H1 (cell line): ENCODE measurements around the gene SEMA4C. TPM values are rescaled to one million over a fixed set of nuclear protein-coding genes. Genes with fewer than 3 reads are reported as not detected.

Experiments
- CTCF ChIA-PET: fragments of 300-600 bp; sonication (Branson Sonifier 250); formaldehyde crosslinking; loops from one replicate; lab custom pipeline; 2021; ENCODE audit not compliant: partially characterized antibody; lab: Charles Lee
- POLR2A ChIA-PET: fragments of 300-600 bp; sonication (Branson Sonifier 250); formaldehyde crosslinking; loops from one replicate; lab custom pipeline; 2021; ENCODE audit warnings: inconsistent platforms; ENCODE audit not compliant: partially characterized antibody; lab: Charles Lee
- DNase-seq, 2 experiments: peaks; one replicate each; pipeline versions ENCODE4 v3.0.0 to v3.0.0-alpha.2; 2010 to 2022; ENCODE audit warnings: low spot score in 2 of 2, low read depth in 1 of 2, mixed read lengths in 1 of 2
- FAIRE-seq: peaks from 2 replicates; lab custom pipeline; 2011; peaks lifted over from hg19 to GRCh38; lab: Jason Lieb, UNC
- H2AFZ ChIP-seq: 2 replicates; pipeline ENCODE4 v1.8.1; 2012; ENCODE audit warnings: low read length, inconsistent platforms
- H2AK5ac ChIP-seq: 2 replicates; pipeline ENCODE4 v1.6.1; 2013; ENCODE audit warnings: low read depth, low read length
- H2BK120ac ChIP-seq: replicated peaks from 2 replicates; pipeline ENCODE3; 2013; ENCODE audit warnings: low read depth, low read length, inconsistent platforms
- H2BK12ac ChIP-seq: 2 replicates; pipeline ENCODE4 v1.6.1; 2013; ENCODE audit warnings: low read depth, low read length
- H2BK15ac ChIP-seq: 2 replicates; pipeline ENCODE4 v1.6.1; 2013; ENCODE audit warnings: low read length
- H2BK20ac ChIP-seq: 2 replicates; pipeline ENCODE4 v1.6.1; 2013; ENCODE audit warnings: low read length
- H2BK5ac ChIP-seq: 2 replicates; pipeline ENCODE4 v1.6.1; 2013; ENCODE audit warnings: low read depth, low read length
- H3K14ac ChIP-seq: 2 replicates; pipeline ENCODE4 v1.6.1; 2013; ENCODE audit warnings: inconsistent platforms; ENCODE audit not compliant: insufficient read length
- H3K18ac ChIP-seq: 2 replicates; pipeline ENCODE4 v1.6.1; 2013; ENCODE audit warnings: low read length; ENCODE audit errors: extremely low read depth
- H3K23ac ChIP-seq: 2 replicates; pipeline ENCODE4 v1.6.1; 2013; ENCODE audit warnings: inconsistent platforms; ENCODE audit not compliant: insufficient read length
- H3K23me2 ChIP-seq: 2 replicates; pipeline ENCODE4 v1.6.1; 2013; ENCODE audit warnings: low read depth, low read length
- H3K27ac ChIP-seq: 2 replicates; pipeline ENCODE4 v1.6.1; 2011; ENCODE audit warnings: low read depth, low read length, inconsistent platforms
- H3K27me3 ChIP-seq, 4 experiments: replicated peaks in 1 of 4; 1 replicate in 1 of 4; 2 replicates in 3 of 4; pipeline versions ENCODE4 v1.6.1 to v1.8.1; 2011 to 2013; ENCODE audit warnings: low read length in 3 of 4, mild to moderate bottlenecking in 3 of 4, inconsistent platforms in 2 of 4, mixed read lengths in 2 of 4, moderate library complexity in 1 of 4; ENCODE audit not compliant: control insufficient read depth in 3 of 4, insufficient read depth in 3 of 4; ENCODE audit errors: extremely low read depth in 1 of 4
- H3K36me3 ChIP-seq, 4 experiments: 2 replicates each; pipeline versions ENCODE4 v1.6.1 to v1.8.1; 2011 to 2013; ENCODE audit warnings: mild to moderate bottlenecking in 4 of 4, low read length in 3 of 4, moderate library complexity in 2 of 4, control low read depth in 1 of 4, inconsistent platforms in 1 of 4; ENCODE audit not compliant: insufficient read depth in 4 of 4, control insufficient read depth in 2 of 4
- H3K4ac ChIP-seq: replicated peaks from 2 replicates; pipeline ENCODE3; 2013; ENCODE audit warnings: low read length, low read depth, mixed read lengths, inconsistent platforms; ENCODE audit not compliant: insufficient read length
- H3K4me1 ChIP-seq, 4 experiments: replicated peaks in 1 of 4; 1 replicate in 1 of 4; 2 replicates in 3 of 4; pipeline versions ENCODE4 v1.6.1 to v1.8.1; 2011 to 2013; ENCODE audit warnings: low read length in 3 of 4, inconsistent platforms in 2 of 4, mixed read lengths in 1 of 4; ENCODE audit not compliant: insufficient read depth in 4 of 4, control insufficient read depth in 3 of 4
- H3K4me2 ChIP-seq, 2 experiments: 2 replicates each; pipeline versions ENCODE4 v1.6.1 to v1.8.1; 2011 to 2013; ENCODE audit warnings: low read depth in 2 of 2, low read length in 2 of 2, control low read depth in 1 of 2, inconsistent platforms in 1 of 2, mild to moderate bottlenecking in 1 of 2; ENCODE audit not compliant: insufficient read depth in 1 of 2
- H3K4me3 ChIP-seq, 4 experiments: fragments of 200-600, 300-600 bp in 1 of 4; sonication (generic), shearing (Covaris generic), sonication (Bioruptor Twin) in 1 of 4; 2 replicates each; pipeline versions ENCODE4 v1.5.1 to v1.8.1; 2011 to 2016; ENCODE audit warnings: low read length in 4 of 4, low read depth in 3 of 4, control low read depth in 2 of 4, inconsistent platforms in 2 of 4, mild to moderate bottlenecking in 2 of 4, mixed read lengths in 1 of 4, moderate library complexity in 1 of 4; ENCODE audit not compliant: insufficient read depth in 2 of 4; ENCODE audit errors: extremely low read depth in 1 of 4
- H3K56ac ChIP-seq: replicated peaks from 2 replicates; pipeline ENCODE3; 2013; ENCODE audit warnings: low read depth, mild to moderate bottlenecking, mixed read lengths, low read length, inconsistent platforms; ENCODE audit not compliant: insufficient read length
- H3K79me1 ChIP-seq: 2 replicates; pipeline ENCODE4 v1.6.1; 2013; ENCODE audit warnings: low read depth, low read length, control low read depth
- H3K79me2 ChIP-seq, 2 experiments: 2 replicates each; pipeline versions ENCODE4 v1.6.1 to v1.8.1; 2012 to 2013; ENCODE audit warnings: low read length in 2 of 2, mild to moderate bottlenecking in 2 of 2, inconsistent platforms in 1 of 2; ENCODE audit not compliant: insufficient read depth in 2 of 2, control insufficient read depth in 1 of 2
- H3K9ac ChIP-seq, 4 experiments: replicated peaks in 1 of 4; 1 replicate in 1 of 4; 2 replicates in 3 of 4; pipeline versions ENCODE4 v1.6.1 to v1.8.1; 2011 to 2013; ENCODE audit warnings: low read depth in 3 of 4, low read length in 3 of 4, control low read depth in 2 of 4, mild to moderate bottlenecking in 2 of 4, moderate library complexity in 2 of 4, inconsistent platforms in 1 of 4; ENCODE audit errors: extremely low read depth in 1 of 4
- H3K9me3 ChIP-seq, 2 experiments: 2 replicates each; pipeline versions ENCODE4 v1.6.1 to v1.8.1; 2012 to 2013; ENCODE audit warnings: mild to moderate bottlenecking in 2 of 2, moderate library complexity in 2 of 2, control low read depth in 1 of 2, inconsistent platforms in 1 of 2, low read depth in 1 of 2, low read length in 1 of 2, mixed read lengths in 1 of 2; ENCODE audit not compliant: insufficient read depth in 2 of 2
- H4K20me1 ChIP-seq, 2 experiments: replicated peaks in 1 of 2; 2 replicates each; pipeline versions ENCODE3 to v1.8.1; 2011 to 2013; ENCODE audit warnings: inconsistent platforms in 2 of 2, low read length in 2 of 2, mild to moderate bottlenecking in 1 of 2; ENCODE audit not compliant: insufficient read depth in 2 of 2, control insufficient read depth in 1 of 2
- H4K5ac ChIP-seq: 2 replicates; pipeline ENCODE4 v1.6.1; 2013; ENCODE audit warnings: low read length, low read depth, mixed read lengths, inconsistent platforms; ENCODE audit not compliant: insufficient read length
- H4K8ac ChIP-seq: 2 replicates; pipeline ENCODE4 v1.8.0; 2013; ENCODE audit warnings: mild to moderate bottlenecking, moderate library complexity, low read length, inconsistent platforms; ENCODE audit not compliant: insufficient read depth; ENCODE audit errors: extremely low read depth
- H4K91ac ChIP-seq: replicated peaks from 2 replicates; pipeline ENCODE3; 2013; ENCODE audit warnings: low read length, mixed read lengths, inconsistent platforms; ENCODE audit not compliant: insufficient read length
- BCL11A ChIP-seq, 2 experiments: IDR thresholded peaks; one replicate each; pipeline ENCODE4 v1.6.1; 2011; ENCODE audit warnings: low read depth in 2 of 2, low read length in 2 of 2, mild to moderate bottlenecking in 2 of 2
- CBX5 ChIP-seq: fragments of 300-800, 300-1000 bp; sonication (generic); IDR thresholded peaks from 2 replicates; pipeline ENCODE4 v1.7.1; 2016; ENCODE audit warnings: antibody characterized with exemption, low read length, low read depth
- CTBP2 ChIP-seq: IDR thresholded peaks from 2 replicates; pipeline ENCODE4 v1.7.0; 2011; ENCODE audit warnings: borderline replicate concordance, mild to moderate bottlenecking, moderate library complexity, mixed read lengths, low read length; ENCODE audit not compliant: insufficient read depth, insufficient read length
- NRF1 ChIP-seq: IDR thresholded peaks from 2 replicates; pipeline ENCODE4 v1.6.1; 2011; ENCODE audit warnings: mild to moderate bottlenecking, low read depth, low read length, improper control_type of control experiment
- PHF8 ChIP-seq: fragments of 200-600 bp; sonication (generic); conservative IDR thresholded peaks from 2 replicates; pipeline ENCODE4 v1.7.1; 2012; ENCODE audit warnings: low read depth, mild to moderate bottlenecking, inconsistent platforms, low read length, moderate library complexity
- POLR2A ChIP-seq, 2 experiments: IDR thresholded peaks; 1 replicate in 1 of 2; 2 replicates in 1 of 2; pipeline ENCODE4 v1.6.1; 2011; ENCODE audit warnings: low read depth in 2 of 2, low read length in 2 of 2, mild to moderate bottlenecking in 2 of 2; ENCODE audit errors: control extremely low read depth in 1 of 2
- POU5F1 ChIP-seq: IDR thresholded peaks from 2 replicates; pipeline ENCODE4 v1.6.1; 2011; ENCODE audit warnings: low read depth, mild to moderate bottlenecking, low read length, moderate library complexity
- RFX5 ChIP-seq: IDR thresholded peaks from 2 replicates; pipeline ENCODE4 v1.6.1; 2011; ENCODE audit warnings: low read depth, low read length, improper control_type of control experiment, borderline replicate concordance
- RXRA ChIP-seq: IDR thresholded peaks from 2 replicates; pipeline ENCODE4 v1.6.1; 2011; ENCODE audit warnings: low read depth, mild to moderate bottlenecking, low read length, moderate library complexity; ENCODE audit not compliant: insufficient read depth
- SIN3A ChIP-seq, 2 experiments: IDR thresholded peaks in 1 of 2; conservative IDR thresholded peaks in 1 of 2; 2 replicates each; pipeline ENCODE4 v1.6.1; 2011 to 2012; ENCODE audit warnings: low read length in 2 of 2, improper control_type of control experiment in 1 of 2, low read depth in 1 of 2, mild to moderate bottlenecking in 1 of 2
- SIRT6 ChIP-seq: IDR thresholded peaks from one replicate; pipeline ENCODE4 v1.7.1; 2012; ENCODE audit warnings: low read length, inconsistent platforms
- ZNF274 ChIP-seq: IDR thresholded peaks from 2 replicates; pipeline ENCODE4 v1.7.0; 2012; ENCODE audit warnings: low read length, borderline replicate concordance; ENCODE audit errors: extremely low read depth
- WGBS, 2 experiments: shearing (Covaris generic) in 1 of 2; methylation state at CpG; one replicate each; pipeline versions ENCODE4 v1.1.6 to v1.1.7; 2013 to 2015; ENCODE audit warnings: low lambda C conversion rate in 2 of 2, mixed read lengths in 2 of 2, inconsistent platforms in 1 of 2, low coverage in 1 of 2, missing lambda C conversion rate in 1 of 2; ENCODE audit not compliant: insufficient replicate concordance in 2 of 2, insufficient coverage in 1 of 2, insufficient read length in 1 of 2; ENCODE audit errors: extremely low coverage in 1 of 2, missing lambda C conversion rate in 1 of 2; 5-methylcytosine and 5-hydroxymethylcytosine counted together
- polyA plus RNA-seq, 7 experiments: library from polyadenylated mRNA; depleted of rRNA in 3 of 7; stranded (reverse) in 5 of 7; unstranded in 2 of 7; fragments of >200 nt in 5 of 7; fragments of 200-250 nt in 2 of 7; gene quantifications; 1 replicate in 5 of 7; 2 replicates in 1 of 7; 4 replicates in 1 of 7; pipeline versions ENCODE4 v1.2.1 to v1.2.3, GENCODE V29; 2011 to 2013; ENCODE audit warnings: missing spikeins in 2 of 7, mixed read lengths in 2 of 7
- total RNA-seq: library from RNA; stranded (reverse); fragmentation: NEBNext Ultra II Directional; extraction: Animal tissue kit (Norgen Biotek cat#: 25700); gene quantifications from 2 replicates; pipeline ENCODE4 v1.2.1, GENCODE V29; 2021

Gene SEMA4C
- total and polyA plus RNA-seq, 2 of the 8 experiments (the other 6 are each of a cell fraction or from before 2014, with no cell fraction given), result 47.5 to 67.3 TPM

- ChIA-PET POLR2A (interaction anchor here (0.8 to 1.7 kb wide), 3 partner anchors 13 to 50 kb away, joined by 3 to 4 read pairs (median 3); no protein-coding TSS in a partner anchor), CTCF (interaction anchor here (0.8 to 1.8 kb wide), 3 partner anchors 9 to 36 kb away, joined by 3 to 5 read pairs (median 3); no protein-coding TSS in a partner anchor)
- no peak overlapping the region for H3K23ac ChIP-seq
- DNase-seq (no peak), FAIRE-seq (no peak)
- H3K36me3 ChIP-seq, result no peaks in the 10 kb centered on the region
- H2BK5ac ChIP-seq, result peak overlapping the region; percentile 35; the same call in 1 of the 2 replicates
- no peaks in the 10 kb centered on the region for H3K79me1 ChIP-seq
- H2BK12ac ChIP-seq, result 0 out of 2 replicates have a peak overlapping the region, but pooled peaks have one; percentile 39
- no peak overlapping the region for H3K9ac ChIP-seq
- no peak overlapping the region for H2BK20ac ChIP-seq
- H3K56ac ChIP-seq, result no peak overlapping the region
- H2AFZ ChIP-seq, result no peak overlapping the region
- H3K4me3 ChIP-seq, result no peak overlapping the region
- H3K14ac ChIP-seq, result no peak overlapping the region
- TF ChIP-seq RXRA (no peak), NRF1 (no peak), SIRT6 (no peak), BCL11A (IDR thresholded peaks at IDR 0.05; ENCODE audit: low read depth in 2 of 2, low read length in 2 of 2) (no peak), RFX5 (no peak), PHF8 (no peak), CBX5 (no peak), POU5F1 (no peak), CTBP2 (no peak), POLR2A (IDR thresholded peaks at IDR 0.05; ENCODE audit: control extremely low read depth in 1 of 2, low read depth in 2 of 2, low read length in 2 of 2) (no peak), SIN3A (conservative IDR thresholded peaks at IDR 0.05 in 1 of 2, IDR thresholded peaks at IDR 0.05 in 1 of 2; ENCODE audit: low read depth in 1 of 2, low read length in 2 of 2) (no peak), ZNF274 (no peak)
- no peak overlapping the region for H3K4me2 ChIP-seq
- 87% methylated on average over 10 of the region's 10 CpGs; no CpG with 5 or more reads in 1 of the 2 experiments for WGBS, 2 experiments
- no peak overlapping the region for H2AK5ac ChIP-seq
- no peaks in the 10 kb centered on the region for H3K9me3 ChIP-seq
- no peak overlapping the region for H3K27ac ChIP-seq
- no peaks in the 10 kb centered on the region for H3K79me2 ChIP-seq
- no peaks in the 10 kb centered on the region; a peak in 1 of 7 replicates for H3K27me3 ChIP-seq
- no peak overlapping the region for H4K5ac ChIP-seq
- no peak overlapping the region for H2BK120ac ChIP-seq
- no peaks in the 10 kb centered on the region for H4K20me1 ChIP-seq
- H3K18ac ChIP-seq, result no peak overlapping the region
- H2BK15ac ChIP-seq, result no peak overlapping the region
- no peak overlapping the region for H3K4ac ChIP-seq
- H4K8ac ChIP-seq, result peak overlapping the region; percentile 18; the same call in 1 of the 2 replicates
- no peak overlapping the region for H4K91ac ChIP-seq
- H3K23me2 ChIP-seq, result no peaks in the 10 kb centered on the region
- H3K4me1 ChIP-seq, result peaks cover 0 to 11% (median 6%) of the 10 kb centered on the region in 4 experiments; a peak in 3 of 7 replicates
Measured at GRCh38 chr2:96900237-96900636, 30.4 kb upstream of the SEMA4C start.
